ENCODE results near the gene A1BG.

DNA sequence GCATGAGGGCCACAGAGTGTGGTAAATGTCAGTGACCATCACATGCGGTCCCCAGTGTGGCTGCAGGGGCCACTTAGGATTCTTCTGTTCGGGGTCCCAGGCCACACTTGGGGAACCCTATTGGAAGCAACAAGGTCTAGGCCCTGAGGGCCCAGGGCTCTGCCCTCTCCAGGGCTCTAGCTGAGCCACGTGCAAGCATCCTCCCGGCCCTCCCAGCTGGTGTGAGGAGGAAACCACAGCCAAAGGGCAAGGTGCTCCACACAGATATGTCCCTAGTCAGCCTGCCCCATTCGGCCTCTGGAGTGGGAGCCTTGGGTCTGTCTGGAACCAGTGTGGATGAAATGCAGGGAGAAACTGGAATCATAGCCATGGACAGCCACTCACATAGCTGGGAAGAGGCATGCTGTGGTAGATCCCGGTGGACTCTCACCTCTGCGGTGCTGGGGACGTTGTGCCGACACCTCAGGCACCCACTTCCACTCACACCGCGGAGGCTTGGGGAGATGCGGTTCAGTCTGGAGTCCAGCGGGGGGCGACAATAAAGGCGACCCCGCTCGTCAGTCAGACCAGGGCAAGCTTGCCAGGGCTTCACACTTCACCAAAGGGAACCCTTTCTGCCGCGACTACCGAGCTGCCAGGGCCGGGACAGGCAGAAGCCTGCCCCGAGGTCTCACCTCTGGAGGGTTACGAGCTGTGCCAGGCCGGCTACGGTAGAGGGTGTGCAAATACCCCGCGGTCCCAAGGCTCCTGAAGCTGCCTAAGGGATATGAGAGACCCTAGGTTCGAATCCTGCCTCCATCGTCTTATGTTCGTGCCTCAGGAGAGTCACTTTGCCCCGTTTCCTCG lies 13.5 kb upstream of the A1BG start:
- TF ChIP-seq, protein P1, sequence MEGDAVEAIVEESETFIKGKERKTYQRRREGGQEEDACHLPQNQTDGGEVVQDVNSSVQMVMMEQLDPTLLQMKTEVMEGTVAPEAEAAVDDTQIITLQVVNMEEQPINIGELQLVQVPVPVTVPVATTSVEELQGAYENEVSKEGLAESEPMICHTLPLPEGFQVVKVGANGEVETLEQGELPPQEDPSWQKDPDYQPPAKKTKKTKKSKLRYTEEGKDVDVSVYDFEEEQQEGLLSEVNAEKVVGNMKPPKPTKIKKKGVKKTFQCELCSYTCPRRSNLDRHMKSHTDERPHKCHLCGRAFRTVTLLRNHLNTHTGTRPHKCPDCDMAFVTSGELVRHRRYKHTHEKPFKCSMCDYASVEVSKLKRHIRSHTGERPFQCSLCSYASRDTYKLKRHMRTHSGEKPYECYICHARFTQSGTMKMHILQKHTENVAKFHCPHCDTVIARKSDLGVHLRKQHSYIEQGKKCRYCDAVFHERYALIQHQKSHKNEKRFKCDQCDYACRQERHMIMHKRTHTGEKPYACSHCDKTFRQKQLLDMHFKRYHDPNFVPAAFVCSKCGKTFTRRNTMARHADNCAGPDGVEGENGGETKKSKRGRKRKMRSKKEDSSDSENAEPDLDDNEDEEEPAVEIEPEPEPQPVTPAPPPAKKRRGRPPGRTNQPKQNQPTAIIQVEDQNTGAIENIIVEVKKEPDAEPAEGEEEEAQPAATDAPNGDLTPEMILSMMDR (conservative IDR thresholded peaks at IDR 0.05; ENCODE audit: low read length): peak; percentile 50
- TF ChIP-seq EZH2phosphoT487 (IDR thresholded peaks at IDR 0.05; ENCODE audit: borderline replicate concordance): no peak

Measured in Loucy (cell line).